GM12801 (cell line): ENCODE data around the gene CLOCK.

Experiments used
- CTCF ChIP-seq: IDR thresholded peaks from one replicate; pipeline ENCODE4 v1.5.1; 2011; ENCODE audit warnings: control low read depth; ENCODE audit not compliant: insufficient read length; ENCODE audit errors: extremely low read depth

CLOCK gene

DNA sequence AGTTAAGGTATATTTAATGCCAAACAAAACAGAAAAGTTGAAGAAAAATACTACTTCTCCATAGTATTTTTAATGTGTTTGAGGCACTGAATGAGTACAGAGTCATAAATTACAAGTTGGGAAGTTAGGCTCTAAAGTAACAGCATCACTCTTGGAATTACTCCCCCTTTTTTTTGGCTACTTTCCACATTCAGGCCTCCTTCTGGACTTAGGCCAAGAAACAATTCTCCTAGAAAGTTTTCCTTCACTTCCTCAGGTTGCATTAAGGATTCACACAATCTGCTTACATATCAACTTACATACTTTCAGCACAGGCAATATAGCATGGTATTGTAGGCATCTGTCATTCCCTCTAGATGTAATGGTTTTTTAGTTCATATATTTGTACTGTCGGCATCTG is 98.9 kb downstream of the CLOCK start:
- no peak for TF ChIP-seq CTCF

DNA sequence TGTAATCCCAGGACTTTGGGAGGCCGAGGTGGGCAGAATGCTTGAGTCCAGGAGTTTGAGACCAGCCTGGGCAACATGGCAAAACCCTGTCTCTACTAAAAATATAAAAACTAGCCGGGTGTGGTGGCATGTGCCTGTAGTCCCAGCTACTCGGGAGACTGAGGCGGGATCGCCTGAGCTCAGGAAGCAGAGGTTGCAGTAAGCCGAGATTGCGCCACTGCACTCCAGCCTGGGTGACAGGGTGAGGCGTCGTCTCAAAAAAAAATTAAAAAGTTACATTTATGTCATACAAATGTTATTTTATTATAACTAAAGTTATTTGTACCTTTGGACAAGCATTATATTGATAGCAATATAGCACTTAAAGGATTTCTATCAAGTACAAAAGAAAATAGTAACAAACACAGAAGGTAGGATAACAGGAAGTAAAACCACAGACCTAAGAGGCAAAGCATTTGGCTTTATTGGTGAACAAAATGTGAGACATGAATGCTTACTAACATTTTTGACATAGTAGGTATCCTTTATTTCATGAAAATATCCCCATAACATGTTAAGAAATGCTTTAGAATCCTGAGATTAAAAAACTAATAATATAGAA is 99.5 kb downstream of the CLOCK start:
- TF ChIP-seq CTCF: no peak

DNA sequence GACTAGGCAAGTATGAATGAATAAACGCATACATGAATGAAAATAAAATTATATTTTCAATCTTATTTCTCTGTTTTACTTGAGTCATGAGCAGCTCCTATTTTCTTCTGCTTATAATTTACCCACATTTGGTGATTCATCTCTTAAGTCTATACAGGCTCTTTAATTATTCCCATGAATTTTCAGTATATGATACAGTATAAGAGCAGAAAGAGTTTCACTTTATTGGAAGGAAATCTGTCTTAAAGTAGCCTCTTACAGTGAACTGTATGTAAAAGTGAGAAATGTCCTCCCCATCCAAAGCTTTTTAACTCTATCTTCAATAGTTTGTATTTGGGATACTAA is 100.2 kb downstream of the CLOCK start:
- no peak for TF ChIP-seq CTCF

DNA sequence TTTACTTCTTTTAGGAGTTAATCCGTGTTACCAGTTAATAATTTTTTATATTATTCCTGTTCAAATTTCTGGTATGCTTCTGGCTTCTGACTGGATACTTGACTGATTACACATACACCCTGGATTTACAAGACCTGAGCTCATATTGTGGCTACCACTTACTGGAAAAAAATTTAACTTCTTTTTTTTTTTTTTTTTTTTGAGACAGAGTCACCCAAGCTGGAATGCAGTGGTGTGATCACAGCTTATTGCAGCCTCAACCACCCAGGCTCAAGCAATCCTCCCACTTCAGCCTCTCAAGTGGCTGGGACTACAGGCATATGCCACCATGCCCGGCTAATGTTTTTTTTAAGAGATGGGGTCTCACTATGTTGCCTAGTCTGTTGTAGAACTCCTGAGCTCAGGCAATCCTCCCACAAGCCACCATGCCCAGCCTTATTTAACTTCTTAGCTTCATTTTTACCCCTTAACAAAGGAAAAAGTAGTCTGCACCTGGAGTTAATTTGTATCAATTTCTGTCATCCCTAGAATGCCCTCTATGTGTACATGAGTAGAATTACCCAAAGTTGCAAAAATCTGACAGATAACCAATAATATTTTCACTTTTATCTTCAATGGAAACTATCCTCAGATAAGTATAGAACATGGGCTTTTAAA is 100.7 kb downstream of the CLOCK start:
- no peak for TF ChIP-seq CTCF

- TF ChIP-seq CTCF: no peak
These were observed 101.9 kb downstream of the CLOCK start for GRCh38 chr4:55444827-55445226.

DNA sequence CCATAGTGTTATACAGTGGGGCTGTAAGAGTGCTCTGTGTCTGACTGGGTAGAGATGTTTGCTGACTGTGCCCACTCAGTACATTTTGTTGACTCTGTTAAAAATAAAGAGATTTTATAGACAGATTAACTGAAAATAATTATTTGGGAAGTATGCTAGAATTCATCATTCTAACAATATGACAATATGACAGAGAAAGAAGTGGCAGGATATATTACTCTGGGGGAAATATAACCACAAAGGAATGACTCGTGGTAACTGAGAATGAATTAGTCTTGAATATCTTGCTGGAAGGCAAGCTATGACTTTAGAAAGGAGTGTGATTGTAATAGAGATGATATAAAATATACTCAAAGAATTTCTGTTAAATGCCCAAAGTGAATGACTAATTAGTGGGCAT is 104.2 kb downstream of the CLOCK start:
- no peak for TF ChIP-seq CTCF

GRCh38 chr4:55440786-55441185 is 105.9 kb downstream of the CLOCK start:
- TF ChIP-seq CTCF: no peak

GRCh38 chr4:55439023-55439422 is 107.7 kb downstream of the CLOCK start:
- TF ChIP-seq CTCF: no peak
